GM18858 (cell line): ENCODE results near the gene CTDSPL.

Experiments used
- ATAC-seq: cut with Tn5 transposase; IDR thresholded peaks from one replicate; pipeline ENCODE4 v1.9.1; 2021; ENCODE audit not compliant: unreplicated experiment

CTDSPL gene

GRCh38 chr3:37910671-37911400 is 49.2 kb downstream of the CTDSPL start:
- no peak for ATAC-seq

- no peak for ATAC-seq
These were observed 50.5 kb downstream of the CTDSPL start for GRCh38 chr3:37912052-37912733.

GRCh38 chr3:37913522-37913921 is 51.8 kb downstream of the CTDSPL start:
- ATAC-seq, result no peak

- no peak for ATAC-seq
These were observed 55.0 kb downstream of the CTDSPL start for GRCh38 chr3:37916685-37917084.

GRCh38 chr3:37918627-37919026 is 56.9 kb downstream of the CTDSPL start:
- ATAC-seq, result no peak

GRCh38 chr3:37920156-37920699 is 58.5 kb downstream of the CTDSPL start:
- no peak for ATAC-seq

- no peak for ATAC-seq
These were observed 59.3 kb downstream of the CTDSPL start for GRCh38 chr3:37921025-37921424.

GRCh38 chr3:37922721-37923568 is 61.3 kb downstream of the CTDSPL start:
- ATAC-seq, result no peak

- ATAC-seq, result no peak
These were observed 61.9 kb downstream of the CTDSPL start for GRCh38 chr3:37923569-37924040.

GRCh38 chr3:37924453-37924852 is 62.8 kb downstream of the CTDSPL start:
- ATAC-seq, result no peak

- ATAC-seq, result no peak
These were observed 63.5 kb downstream of the CTDSPL start for GRCh38 chr3:37925157-37925556.

- no peak for ATAC-seq
These were observed 64.9 kb downstream of the CTDSPL start for GRCh38 chr3:37926611-37927010.

- no peak for ATAC-seq
These were observed 68.8 kb downstream of the CTDSPL start for GRCh38 chr3:37930495-37930894.

- no peak for ATAC-seq
These were observed 70.8 kb downstream of the CTDSPL start for GRCh38 chr3:37932505-37932904.

GRCh38 chr3:37934631-37935289 is 73.1 kb downstream of the CTDSPL start:
- ATAC-seq, result no peak

- ATAC-seq, result no peak
These were observed 73.6 kb downstream of the CTDSPL start for GRCh38 chr3:37935290-37935668.

- no peak for ATAC-seq
These were observed 74.3 kb downstream of the CTDSPL start for GRCh38 chr3:37935756-37936666.

GRCh38 chr3:37937156-37937555 is 75.5 kb downstream of the CTDSPL start:
- ATAC-seq, result no peak

- ATAC-seq, result no peak
These were observed 76.3 kb downstream of the CTDSPL start for GRCh38 chr3:37938011-37938410.
